GM21717 (cell line): ENCODE data around the gene TNFRSF12A.
"Not testable (repeated sequence)": the region's sequence is repeated elsewhere in the genome, so short reads cannot be mapped to it uniquely, and the experiment has no call there.

Experiments
- ATAC-seq: cut with Tn5 transposase; IDR thresholded peaks from one replicate; pipeline ENCODE4 v1.9.1; 2021; ENCODE audit warnings: mild to moderate bottlenecking, moderate library complexity; ENCODE audit not compliant: unreplicated experiment

The TNFRSF12A gene

GRCh38 chr16:3060339-3061127 lies 40.4 kb downstream of the TNFRSF12A start:
- ATAC-seq = no peak

- no peak for ATAC-seq
Measured at GRCh38 chr16:3062553-3062952, 42.4 kb downstream of the TNFRSF12A start.

GRCh38 chr16:3063625-3064386 lies 43.6 kb downstream of the TNFRSF12A start:
- no peak for ATAC-seq

DNA sequence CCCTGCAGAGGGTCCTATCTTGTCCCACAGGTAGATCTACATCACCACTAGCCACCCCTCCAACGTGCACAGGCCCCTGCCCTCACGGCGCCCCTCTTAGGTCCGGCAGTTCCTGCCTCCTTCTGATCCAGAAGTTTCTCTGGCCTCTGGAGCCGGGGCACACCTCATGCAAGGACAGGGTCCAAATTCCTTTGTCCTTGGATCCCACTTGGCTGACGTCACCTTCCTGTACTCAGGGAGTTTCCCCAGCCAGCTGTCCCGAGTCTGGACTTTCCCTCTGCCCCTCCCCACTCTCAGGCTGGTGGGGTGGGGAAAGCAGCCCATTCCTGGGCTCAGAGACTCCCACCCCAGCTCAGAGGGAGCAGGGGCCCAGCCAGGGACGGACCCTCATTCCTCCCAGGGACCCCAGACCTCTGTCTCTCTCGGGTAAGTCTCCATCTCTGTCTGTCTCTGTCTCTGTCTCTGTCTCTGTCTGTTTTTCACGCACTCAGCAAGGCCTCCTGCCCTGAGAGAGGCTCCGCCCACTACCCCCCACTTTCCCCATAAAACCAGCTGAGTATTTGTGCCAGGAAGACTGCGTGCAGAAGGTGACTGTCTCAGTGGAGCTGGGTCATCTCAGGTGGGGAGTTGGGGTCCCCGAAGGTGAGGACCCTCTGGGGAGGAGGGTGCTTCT lies 45.0 kb downstream of the TNFRSF12A start, which contains the start of gene IL32:
TSS of gene IL32 (plus strand) at position 572 of the 673 bp plus-strand sequence. CDS start 172 bp downstream, outside the sequence.
- no peak for ATAC-seq

- ATAC-seq = no peak
Measured at GRCh38 chr16:3065742-3066439, 45.7 kb downstream of the TNFRSF12A start.

DNA sequence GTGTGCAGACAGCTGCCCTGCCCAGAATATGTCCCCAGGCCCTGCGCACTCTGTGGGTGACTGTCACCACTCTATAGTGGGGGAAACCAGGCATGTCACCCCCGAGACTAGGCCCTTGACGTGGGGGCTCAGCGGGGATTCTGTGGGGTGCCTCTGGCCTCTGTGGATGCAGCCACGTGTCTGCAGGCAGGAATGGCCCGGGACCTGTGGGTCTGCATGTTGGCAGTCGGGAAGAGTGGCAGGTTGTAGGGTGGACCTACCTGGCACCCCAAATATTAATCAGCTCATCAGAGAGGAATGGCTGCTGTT lies 46.2 kb downstream of the TNFRSF12A start:
- no peak for ATAC-seq

GRCh38 chr16:3068487-3068886 lies 48.3 kb downstream of the TNFRSF12A start:
- no peak for ATAC-seq

DNA sequence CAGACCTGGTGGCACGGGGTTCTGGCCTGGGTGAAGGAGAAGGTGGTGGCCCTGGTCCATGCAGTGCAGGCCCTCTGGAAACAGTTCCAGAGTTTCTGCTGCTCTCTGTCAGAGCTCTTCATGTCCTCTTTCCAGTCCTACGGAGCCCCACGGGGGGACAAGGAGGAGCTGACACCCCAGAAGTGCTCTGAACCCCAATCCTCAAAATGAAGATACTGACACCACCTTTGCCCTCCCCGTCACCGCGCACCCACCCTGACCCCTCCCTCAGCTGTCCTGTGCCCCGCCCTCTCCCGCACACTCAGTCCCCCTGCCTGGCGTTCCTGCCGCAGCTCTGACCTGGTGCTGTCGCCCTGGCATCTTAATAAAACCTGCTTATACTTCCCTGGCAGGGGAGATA lies 49.0 kb downstream of the TNFRSF12A start:
- ATAC-seq = not testable (repeated sequence)

DNA sequence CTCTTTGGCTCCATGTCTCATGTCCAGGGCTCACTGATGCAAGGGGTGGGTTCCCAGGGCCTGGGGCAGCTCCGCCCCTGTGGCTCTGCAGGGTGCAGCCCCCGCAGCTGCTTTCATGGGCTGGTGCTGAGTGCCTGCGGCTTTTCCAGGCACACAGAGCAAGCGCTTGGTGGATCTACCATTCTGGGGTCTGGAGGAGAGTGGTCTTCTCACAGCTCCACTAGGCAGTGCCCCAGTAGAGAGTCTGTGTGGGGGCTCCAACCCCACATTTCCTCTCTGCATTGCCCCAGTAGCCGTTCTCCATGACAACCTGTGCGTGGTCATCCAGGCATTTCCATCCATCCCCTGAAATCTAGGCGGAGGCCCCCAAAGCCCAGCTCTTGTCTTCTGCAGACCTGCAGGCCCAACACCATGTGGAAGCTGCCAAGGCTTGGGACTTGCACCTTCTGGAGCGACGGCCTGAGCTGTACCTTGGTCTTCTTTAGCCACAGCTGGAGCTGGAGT lies 50.5 kb downstream of the TNFRSF12A start:
- no peak for ATAC-seq

DNA sequence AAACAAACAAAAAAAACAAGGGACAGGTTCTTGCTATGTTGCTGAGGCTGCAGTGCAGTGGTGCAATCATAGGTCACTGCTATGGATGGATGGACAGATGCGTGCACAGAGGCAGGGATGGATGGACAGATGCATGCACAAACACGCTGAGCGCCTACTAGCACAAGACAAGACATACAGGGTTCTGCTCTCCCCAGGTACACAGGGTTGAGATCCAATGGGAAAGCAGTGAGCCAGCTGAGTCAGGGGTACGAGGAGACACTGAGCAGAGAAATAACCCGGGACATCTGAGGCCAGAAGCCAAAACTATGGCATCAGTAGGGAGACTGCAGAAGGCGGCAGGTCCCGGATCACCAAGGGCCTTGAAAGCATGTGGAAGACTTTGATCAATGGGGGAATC lies 51.5 kb downstream of the TNFRSF12A start:
- ATAC-seq = no peak
